ENCODE measurements around the gene PTPRT. TPM values are rescaled to one million over a fixed set of nuclear protein-coding genes. Genes with fewer than 3 reads are reported as not detected.

Gene PTPRT
- polyA plus RNA-seq, 1 of the 3 experiments (the other 2 are of a cell fraction), result not detected

GRCh38 chr20:42380287-42380686 is 809.4 kb downstream of the PTPRT start (continued):
- no peak for TF ChIP-seq USF2 (IDR thresholded peaks at IDR 0.05; ENCODE audit: borderline replicate concordance, low read depth, low read length)

GRCh38 chr20:42379385-42379784 is 810.3 kb downstream of the PTPRT start:
- no peak for DNase-seq
- H3K9me3 ChIP-seq, result no peaks in the 10 kb centered on the region
- no peaks in the 10 kb centered on the region for H3K9me2 ChIP-seq
- H3K4me2 ChIP-seq, result no peak overlapping the region
- H2AFZ ChIP-seq (ENCODE audit: low read depth), result no peak overlapping the region
- H3K79me2 ChIP-seq (ENCODE audit: insufficient read depth), result no peaks in the 10 kb centered on the region
- no peaks in the 10 kb centered on the region for H3K27me3 ChIP-seq (ENCODE audit: insufficient read depth)
- H3K9ac ChIP-seq, result no peak overlapping the region
- H4K20me1 ChIP-seq (ENCODE audit: insufficient read depth), result no peaks in the 10 kb centered on the region
- no peak for TF ChIP-seq EZH2phosphoT487 (IDR thresholded peaks at IDR 0.05; ENCODE audit: borderline replicate concordance, low read depth)
- TF ChIP-seq CTCF (IDR thresholded peaks at IDR 0.05), result no peak
- no peak for TF ChIP-seq GATA2 (CRISPR knock-in tag; IDR thresholded peaks at IDR 0.05)
- no peak for TF ChIP-seq RFX5 (IDR thresholded peaks at IDR 0.05; ENCODE audit: low read length)
- TF ChIP-seq CHD2 (IDR thresholded peaks at IDR 0.05; ENCODE audit: low read length, partially characterized antibody), result no peak
- no peak for TF ChIP-seq IRF3 (IDR thresholded peaks at IDR 0.05; ENCODE audit: low read depth, low read length)
- TF ChIP-seq USF2 (IDR thresholded peaks at IDR 0.05; ENCODE audit: borderline replicate concordance, low read depth, low read length), result no peak
- no peak for TF ChIP-seq MAX (IDR thresholded peaks at IDR 0.05; ENCODE audit: low read depth)
- TF ChIP-seq RXRA (IDR thresholded peaks at IDR 0.05; ENCODE audit: borderline replicate concordance, low read depth), result no peak
- no peak for TF ChIP-seq MXI1 (IDR thresholded peaks at IDR 0.05; ENCODE audit: low read depth, low read length)
- no peak for TF ChIP-seq YY1 (IDR thresholded peaks at IDR 0.05; ENCODE audit: low read depth)
- TF ChIP-seq REST (IDR thresholded peaks at IDR 0.05; ENCODE audit: low read depth, low read length), result no peak
- no peak for TF ChIP-seq EP300 (IDR thresholded peaks at IDR 0.05; ENCODE audit: borderline replicate concordance in 1 of 2, low read depth in 1 of 2, low read length in 1 of 2)
- TF ChIP-seq POLR2AphosphoS5 (IDR thresholded peaks at IDR 0.05; ENCODE audit: low read depth, low read length), result no peak
- TF ChIP-seq TAF1 (IDR thresholded peaks at IDR 0.05; ENCODE audit: borderline replicate concordance, low read depth, low read length), result no peak
- no peak for TF ChIP-seq TCF12 (IDR thresholded peaks at IDR 0.05)
- TF ChIP-seq PBX3 (IDR thresholded peaks at IDR 0.05), result no peak
- TF ChIP-seq GABPA (IDR thresholded peaks at IDR 0.05; ENCODE audit: low read depth), result no peak
- TF ChIP-seq FOSL2 (IDR thresholded peaks at IDR 0.05; ENCODE audit: borderline replicate concordance, low read depth), result no peak
- no peak overlapping the region for H3K27ac ChIP-seq (ENCODE audit: low read depth in 2 of 2, low read length in 1 of 2)
- 17% methylated on average over 4 of the region's 4 CpGs for WGBS (ENCODE audit: low lambda C conversion rate)
- no peaks in the 10 kb centered on the region for H3K4me1 ChIP-seq (ENCODE audit: control insufficient read depth in 1 of 2, insufficient read depth in 2 of 2, low read depth in 1 of 2, low read length in 1 of 2)
- ChIA-PET CTCF (interaction anchor here (1.0 to 1.1 kb wide), 2 partner anchors 44 to 640 kb away, joined by 3 read pairs; no protein-coding TSS in a partner anchor), POLR2A (no interaction called here)
- no peaks in the 10 kb centered on the region for H3K36me3 ChIP-seq (replicated peaks in 1 of 2; ENCODE audit: control insufficient read depth in 1 of 2, insufficient read depth in 2 of 2, low read length in 1 of 2)
- no peaks in the 10 kb centered on the region for H3F3A ChIP-seq (replicated peaks; ENCODE audit: insufficient read depth)
- H3K4me3 ChIP-seq (ENCODE audit: low read depth in 2 of 2, low read length in 1 of 2), result no peak overlapping the region

All from SK-N-SH (cell line).